Measurements from ENCODE around the gene STK38L.

Gene STK38L

GRCh38 chr12:27330846-27331245 is 86.8 kb downstream of the STK38L start:
- DNase-seq, result no peak

DNA sequence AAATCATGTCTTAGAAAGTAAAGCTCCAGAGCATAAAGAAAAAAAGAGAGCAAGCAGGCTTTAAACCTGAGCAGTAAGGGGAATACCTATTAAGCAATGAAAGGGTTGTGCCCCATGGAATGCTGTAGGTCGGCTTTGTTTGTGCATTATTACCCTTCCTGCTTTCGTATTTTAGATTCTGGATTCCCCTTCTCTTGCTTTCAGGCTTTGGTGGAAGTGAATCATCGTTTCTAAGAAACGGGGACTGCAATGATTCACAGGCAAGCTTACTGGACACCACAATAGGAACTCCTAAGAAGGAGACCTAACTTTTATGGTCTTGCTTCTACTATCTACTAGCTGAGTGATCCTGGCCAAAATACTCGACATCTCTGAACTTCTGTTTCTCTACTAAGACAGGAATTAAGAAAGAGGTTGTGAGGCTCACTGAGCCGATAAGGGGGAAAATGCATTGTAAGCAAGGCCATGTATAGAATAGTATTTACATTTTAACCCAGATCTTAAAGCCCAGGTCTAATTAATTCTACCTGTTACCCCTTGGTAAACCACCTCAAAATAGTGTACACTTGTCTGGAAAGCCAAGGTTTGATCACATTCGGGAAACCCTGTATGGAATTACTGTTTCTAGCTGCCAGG is 87.3 kb downstream of the STK38L start:
- DNase-seq, result no peak

GRCh38 chr12:27331927-27332324 is 87.8 kb downstream of the STK38L start:
- DNase-seq, result no peak

DNA sequence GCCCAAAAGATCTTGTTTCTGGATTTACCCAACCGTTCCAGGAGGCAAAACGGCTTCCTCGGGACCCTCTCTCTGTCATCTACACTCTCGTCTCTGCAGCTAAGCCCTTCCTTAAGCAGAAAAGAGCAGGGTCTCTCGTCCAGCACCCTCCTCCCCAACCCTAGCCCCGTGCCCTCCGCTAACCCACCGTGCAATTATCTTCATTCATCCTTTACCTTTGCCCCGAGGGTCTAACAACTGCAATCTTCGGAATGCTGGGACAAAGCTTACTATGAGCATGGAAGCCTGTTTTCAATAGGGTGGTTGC is 88.3 kb downstream of the STK38L start:
- DNase-seq, result no peak

GRCh38 chr12:27332714-27333402 is 88.8 kb downstream of the STK38L start, which contains the start of gene BMAL2:
BMAL2 (plus strand) TSS chr12:27332836; CDS start chr12:27333073, 237 bp downstream.
- DNase-seq, result no peak

GRCh38 chr12:27333403-27334009 is 89.4 kb downstream of the STK38L start:
- no peak for DNase-seq

DNA sequence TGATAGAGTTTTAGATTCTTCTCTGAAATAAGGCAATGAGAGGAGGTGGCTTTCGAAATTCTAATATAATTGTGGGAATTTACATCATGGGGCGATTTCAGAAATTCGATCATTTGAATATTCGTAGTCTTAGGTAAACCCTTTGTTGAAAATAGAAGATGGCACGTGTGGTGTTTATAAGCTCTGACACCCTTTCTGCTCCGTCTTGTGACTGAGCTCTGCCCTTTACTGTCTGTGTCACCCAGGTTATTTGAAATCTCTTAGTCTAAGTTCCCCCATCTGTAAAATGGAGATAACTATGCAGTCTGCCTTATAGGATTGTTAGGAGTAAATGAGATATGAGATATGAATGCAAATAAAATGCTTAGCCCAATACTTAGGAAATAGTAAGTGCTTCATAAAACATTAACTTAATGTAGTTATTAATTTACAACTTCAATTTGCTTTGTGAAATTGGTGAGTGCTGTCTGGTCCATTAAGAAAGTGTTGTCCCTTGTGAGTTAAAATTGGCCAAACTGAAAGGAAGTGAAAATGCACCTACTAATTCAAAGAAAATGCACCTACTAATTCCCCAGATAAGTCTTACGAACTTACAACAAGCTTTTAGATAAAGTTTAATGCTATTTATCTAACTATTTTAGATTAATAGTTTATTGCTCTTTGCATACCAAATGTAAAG is 90.1 kb downstream of the STK38L start:
- DNase-seq, result no peak

DNA sequence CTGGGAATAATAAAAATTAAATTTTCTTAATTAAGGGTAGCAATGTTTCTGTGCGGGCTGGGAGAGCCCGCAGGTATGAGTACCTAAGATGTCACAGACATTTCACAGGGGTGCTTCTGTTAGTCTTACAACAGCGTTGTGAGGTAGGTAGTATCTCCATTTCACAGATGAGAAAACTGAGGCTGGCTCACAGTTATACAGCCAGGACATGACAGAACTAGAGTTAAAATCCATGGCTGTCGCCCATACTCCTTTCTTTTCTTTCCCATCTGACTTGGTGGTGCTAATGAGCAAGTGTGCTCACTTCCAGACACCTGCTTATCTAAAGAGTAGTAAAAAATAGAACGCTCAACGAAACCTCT is 90.6 kb downstream of the STK38L start:
- no peak for DNase-seq

DNA sequence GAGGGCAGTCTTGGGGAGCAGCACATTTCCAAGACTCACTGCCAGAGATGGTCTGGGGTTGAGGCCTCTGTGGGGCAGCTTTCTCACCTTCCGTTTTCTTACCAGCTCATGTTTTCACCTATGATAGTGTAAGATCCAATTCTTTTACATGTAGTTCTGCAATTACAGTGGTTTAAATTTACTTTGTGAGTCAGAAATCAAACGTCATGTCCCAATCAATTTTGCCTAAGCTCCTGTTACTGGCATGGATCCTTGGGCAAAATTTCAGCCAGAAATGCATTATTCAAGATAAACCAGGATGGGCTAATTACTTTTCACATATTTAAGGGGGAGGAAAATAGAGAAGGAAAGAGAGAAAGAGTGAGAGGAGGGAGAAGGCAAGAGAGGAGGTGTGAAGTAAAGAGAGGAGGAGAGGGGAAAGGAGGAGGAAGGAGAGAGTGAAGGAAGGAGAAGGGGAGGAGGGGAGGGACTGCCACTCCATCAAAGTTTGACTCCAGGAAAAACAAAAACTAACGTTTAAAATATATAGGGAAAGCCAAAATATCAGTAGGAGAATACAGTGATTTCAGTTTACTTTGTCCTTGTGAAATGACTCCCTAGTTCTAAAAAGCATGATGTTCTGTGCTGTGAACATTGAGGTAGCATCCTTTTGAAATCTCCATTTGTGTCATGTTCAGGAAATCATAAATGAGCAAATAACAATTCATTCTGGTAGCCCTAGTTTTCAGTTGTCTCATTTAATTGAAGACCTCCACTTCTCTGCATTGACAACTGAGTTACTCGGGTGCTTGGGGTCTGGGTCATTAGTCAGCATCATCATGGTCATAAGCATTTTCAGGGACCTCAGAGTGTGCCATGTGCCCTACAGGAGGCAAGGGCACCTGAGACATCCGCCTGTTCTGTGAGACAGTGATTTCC is 91.5 kb downstream of the STK38L start:
- DNase-seq, result no peak

DNA sequence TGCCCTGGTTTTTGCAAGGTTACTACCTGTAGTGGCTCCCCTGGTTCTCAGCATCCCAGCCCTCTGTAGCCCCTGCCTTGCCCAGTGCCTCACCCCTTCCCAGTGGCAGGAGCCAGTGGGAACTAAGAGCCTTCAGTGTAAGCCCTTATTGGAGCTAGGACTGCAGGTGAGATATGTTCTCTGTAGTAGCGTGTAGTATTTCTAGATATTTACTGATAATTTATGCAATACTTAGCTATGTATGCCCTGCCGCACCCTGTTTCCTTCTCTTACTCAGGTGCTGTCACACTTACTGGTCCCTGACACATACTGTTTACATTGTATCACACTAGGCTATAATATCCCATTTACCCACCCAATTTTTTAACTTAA is 92.2 kb downstream of the STK38L start:
- DNase-seq, result no peak

DNA sequence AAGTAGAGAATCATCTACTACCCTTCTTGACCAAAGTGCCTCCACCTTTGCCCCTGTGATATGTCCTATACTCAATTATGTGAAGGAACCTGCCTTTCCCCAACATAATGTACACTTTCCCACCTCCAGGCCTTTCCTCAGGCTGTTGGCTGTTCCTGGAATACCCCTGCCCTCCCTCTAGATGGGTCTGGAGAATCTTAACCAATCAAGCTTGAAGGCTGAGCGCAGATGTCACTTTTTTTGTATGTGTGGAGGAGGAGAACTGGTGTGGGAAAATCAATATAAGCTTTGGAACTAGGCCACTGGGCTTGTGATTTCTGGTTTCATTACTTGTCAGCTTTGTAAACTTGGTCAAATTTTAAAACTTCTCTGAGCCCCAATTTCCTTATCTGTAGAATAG is 93.3 kb downstream of the STK38L start:
- no peak for DNase-seq

DNA sequence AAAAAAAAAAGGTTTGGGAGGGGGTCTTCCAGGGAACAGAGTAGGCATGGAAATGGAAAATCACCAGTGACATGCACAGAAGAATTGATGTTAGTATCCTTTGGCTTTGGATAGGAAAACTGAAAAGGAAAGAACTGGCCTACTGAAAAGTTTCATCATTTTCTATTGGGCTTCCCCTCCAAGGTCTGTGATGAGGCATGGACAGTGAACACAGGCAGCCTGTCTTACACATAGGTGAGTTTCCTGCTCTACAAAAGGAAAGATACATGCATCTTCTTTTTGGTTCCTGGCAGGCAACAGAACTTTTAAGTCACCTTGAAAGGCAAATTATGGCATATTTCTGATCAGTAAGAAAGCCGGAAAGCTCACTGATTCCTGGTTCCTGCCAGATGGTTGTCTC is 94.4 kb downstream of the STK38L start:
- no peak for DNase-seq

- no peak for DNase-seq
Observed at GRCh38 chr12:27340971-27341370, 96.9 kb downstream of the STK38L start.

- no peak for DNase-seq
Observed at GRCh38 chr12:27342536-27342935, 98.5 kb downstream of the STK38L start.

GRCh38 chr12:27343255-27344000 is 99.3 kb downstream of the STK38L start:
- DNase-seq, result no peak

GRCh38 chr12:27344246-27344645 is 100.2 kb downstream of the STK38L start:
- DNase-seq, result no peak

- DNase-seq, result no peak
Observed at GRCh38 chr12:27344760-27345159, 100.7 kb downstream of the STK38L start.

DNA sequence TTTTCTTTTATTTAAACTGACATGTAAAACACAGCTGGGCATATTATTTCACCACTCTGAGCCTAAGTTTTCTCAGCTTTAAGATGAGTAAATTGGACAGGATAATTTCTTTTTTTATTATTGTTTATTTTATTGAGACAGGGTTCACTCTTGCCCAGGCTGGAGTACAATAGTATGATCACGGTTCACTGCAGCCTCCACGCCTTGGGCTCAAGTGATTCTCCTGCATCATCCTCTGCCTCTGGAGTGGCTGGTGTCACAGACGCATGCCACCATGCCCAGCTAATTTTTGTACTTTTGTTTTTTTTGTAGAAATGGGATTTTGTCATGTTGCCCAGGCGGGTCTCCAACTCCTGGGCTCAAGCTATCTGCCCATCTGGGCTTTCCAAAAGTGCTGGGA is 101.3 kb downstream of the STK38L start:
- DNase-seq, result no peak

GRCh38 chr12:27347779-27348178 is 103.7 kb downstream of the STK38L start:
- no peak for DNase-seq

DNA sequence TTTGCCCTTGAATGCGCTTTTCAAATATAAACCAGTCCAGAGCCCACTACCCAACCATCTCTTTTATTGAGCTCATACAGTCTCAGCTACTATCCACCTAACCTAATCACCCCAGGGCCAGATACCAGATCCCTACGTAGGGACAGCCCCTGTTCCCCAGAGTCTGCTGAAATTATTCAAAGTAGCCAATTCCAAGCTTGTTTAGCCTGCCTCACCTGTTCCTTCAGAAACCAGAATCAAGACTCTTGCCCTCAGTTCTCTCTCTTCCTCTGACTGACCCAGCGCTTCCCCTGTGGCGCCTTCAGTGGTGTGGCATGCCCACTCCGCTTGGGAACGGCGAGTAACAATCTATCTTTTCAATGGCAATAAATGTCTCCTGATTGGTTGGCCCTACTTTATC is 107.4 kb downstream of the STK38L start:
- DNase-seq, result no peak

- DNase-seq, result no peak
Observed at GRCh38 chr12:27355486-27355885, 111.4 kb downstream of the STK38L start.

GRCh38 chr12:27355979-27356378 is 111.9 kb downstream of the STK38L start:
- DNase-seq, result no peak

Measured in DMS 273 treated with DMSO at 0.1 percent for 48 hours (cell line).